Measurements from ENCODE around the gene SSR1. TPM values are rescaled to one million over a fixed set of nuclear protein-coding genes. Genes with fewer than 3 reads are reported as not detected.

Gene SSR1
- total and polyA plus RNA-seq, 2 of the 13 experiments (the other 11 are each of a cell fraction or from before 2014, with no cell fraction given), result 203 to 243 TPM

DNA sequence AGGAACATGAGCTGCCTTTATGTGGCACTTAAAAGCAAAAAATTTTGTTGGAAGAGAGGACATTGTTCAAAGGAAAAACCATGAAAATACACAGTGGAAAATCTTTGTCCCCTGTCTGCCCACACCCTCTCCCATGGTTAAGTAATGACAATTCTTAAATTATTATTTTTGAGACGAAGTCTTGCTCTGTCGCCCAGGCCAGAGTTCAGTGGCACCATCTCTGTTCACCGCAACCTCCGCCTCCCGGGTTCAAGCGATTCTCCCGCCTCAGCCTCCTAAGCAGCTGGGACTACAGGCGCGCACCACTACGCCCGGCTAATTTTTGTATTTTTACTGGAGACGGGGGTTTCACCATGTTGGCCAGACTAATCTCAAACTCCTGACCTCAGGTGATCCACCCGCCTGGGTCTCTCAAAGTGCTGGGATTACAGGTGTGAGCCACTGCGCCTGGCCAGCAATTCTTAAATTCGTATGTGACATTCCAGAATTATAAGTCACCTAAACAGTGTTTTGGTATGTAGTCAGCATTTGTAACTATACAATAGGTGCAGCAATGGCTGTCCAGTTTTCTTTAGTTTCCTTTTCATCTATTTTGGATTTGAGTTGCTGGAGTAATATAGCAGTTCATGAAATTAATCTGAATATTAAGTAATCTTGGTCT is 636 bp upstream of the SSR1 start (continued):
- no peak for TF ChIP-seq KAT7 (CRISPR knock-in tag; IDR thresholded peaks at IDR 0.05; ENCODE audit: borderline replicate concordance)
- TF ChIP-seq MNT (IDR thresholded peaks at IDR 0.05), result no peak
- TF ChIP-seq ZNF343 (CRISPR knock-in tag; IDR thresholded peaks at IDR 0.05), result no peak
- TF ChIP-seq ZNF503 (CRISPR knock-in tag; IDR thresholded peaks at IDR 0.05), result no peak
- TF ChIP-seq ZNF282 (IDR thresholded peaks at IDR 0.05; ENCODE audit: partially characterized antibody), result no peak
- TF ChIP-seq ATF4 (CRISPR knock-in tag; IDR thresholded peaks at IDR 0.05), result peak in 1 of 2 experiments; percentile 10; a peak in 1 of 4 replicates
- 0 out of 2 replicates have a peak, but pooled peaks have one; percentile 15 for TF ChIP-seq BRF2 (CRISPR knock-in tag; IDR thresholded peaks at IDR 0.05)
- no peak for TF ChIP-seq MZF1 (CRISPR knock-in tag; IDR thresholded peaks at IDR 0.05; ENCODE audit: borderline replicate concordance)
- no peak for TF ChIP-seq ZNF280B (CRISPR knock-in tag; IDR thresholded peaks at IDR 0.05; ENCODE audit: borderline replicate concordance)
- no peak for TF ChIP-seq ZSCAN31 (CRISPR knock-in tag; IDR thresholded peaks at IDR 0.05; ENCODE audit: low read depth)
- no peak for TF ChIP-seq ADNP (CRISPR knock-in tag; IDR thresholded peaks at IDR 0.05)
- no peak for TF ChIP-seq ZNF292 (CRISPR knock-in tag; IDR thresholded peaks at IDR 0.05; ENCODE audit: borderline replicate concordance, low read depth)
- TF ChIP-seq YEATS4 (CRISPR knock-in tag; IDR thresholded peaks at IDR 0.05; ENCODE audit: borderline replicate concordance), result no peak
- no peak for TF ChIP-seq ZNF414 (CRISPR knock-in tag; IDR thresholded peaks at IDR 0.05)
- TF ChIP-seq, protein P1, sequence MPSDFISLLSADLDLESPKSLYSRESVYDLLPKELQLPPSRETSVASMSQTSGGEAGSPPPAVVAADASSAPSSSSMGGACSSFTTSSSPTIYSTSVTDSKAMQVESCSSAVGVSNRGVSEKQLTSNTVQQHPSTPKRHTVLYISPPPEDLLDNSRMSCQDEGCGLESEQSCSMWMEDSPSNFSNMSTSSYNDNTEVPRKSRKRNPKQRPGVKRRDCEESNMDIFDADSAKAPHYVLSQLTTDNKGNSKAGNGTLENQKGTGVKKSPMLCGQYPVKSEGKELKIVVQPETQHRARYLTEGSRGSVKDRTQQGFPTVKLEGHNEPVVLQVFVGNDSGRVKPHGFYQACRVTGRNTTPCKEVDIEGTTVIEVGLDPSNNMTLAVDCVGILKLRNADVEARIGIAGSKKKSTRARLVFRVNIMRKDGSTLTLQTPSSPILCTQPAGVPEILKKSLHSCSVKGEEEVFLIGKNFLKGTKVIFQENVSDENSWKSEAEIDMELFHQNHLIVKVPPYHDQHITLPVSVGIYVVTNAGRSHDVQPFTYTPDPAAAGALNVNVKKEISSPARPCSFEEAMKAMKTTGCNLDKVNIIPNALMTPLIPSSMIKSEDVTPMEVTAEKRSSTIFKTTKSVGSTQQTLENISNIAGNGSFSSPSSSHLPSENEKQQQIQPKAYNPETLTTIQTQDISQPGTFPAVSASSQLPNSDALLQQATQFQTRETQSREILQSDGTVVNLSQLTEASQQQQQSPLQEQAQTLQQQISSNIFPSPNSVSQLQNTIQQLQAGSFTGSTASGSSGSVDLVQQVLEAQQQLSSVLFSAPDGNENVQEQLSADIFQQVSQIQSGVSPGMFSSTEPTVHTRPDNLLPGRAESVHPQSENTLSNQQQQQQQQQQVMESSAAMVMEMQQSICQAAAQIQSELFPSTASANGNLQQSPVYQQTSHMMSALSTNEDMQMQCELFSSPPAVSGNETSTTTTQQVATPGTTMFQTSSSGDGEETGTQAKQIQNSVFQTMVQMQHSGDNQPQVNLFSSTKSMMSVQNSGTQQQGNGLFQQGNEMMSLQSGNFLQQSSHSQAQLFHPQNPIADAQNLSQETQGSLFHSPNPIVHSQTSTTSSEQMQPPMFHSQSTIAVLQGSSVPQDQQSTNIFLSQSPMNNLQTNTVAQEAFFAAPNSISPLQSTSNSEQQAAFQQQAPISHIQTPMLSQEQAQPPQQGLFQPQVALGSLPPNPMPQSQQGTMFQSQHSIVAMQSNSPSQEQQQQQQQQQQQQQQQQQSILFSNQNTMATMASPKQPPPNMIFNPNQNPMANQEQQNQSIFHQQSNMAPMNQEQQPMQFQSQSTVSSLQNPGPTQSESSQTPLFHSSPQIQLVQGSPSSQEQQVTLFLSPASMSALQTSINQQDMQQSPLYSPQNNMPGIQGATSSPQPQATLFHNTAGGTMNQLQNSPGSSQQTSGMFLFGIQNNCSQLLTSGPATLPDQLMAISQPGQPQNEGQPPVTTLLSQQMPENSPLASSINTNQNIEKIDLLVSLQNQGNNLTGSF (CRISPR knock-in tag; IDR thresholded peaks at IDR 0.05), result no peak
